ENCODE results near the gene CELF1.

DNA sequence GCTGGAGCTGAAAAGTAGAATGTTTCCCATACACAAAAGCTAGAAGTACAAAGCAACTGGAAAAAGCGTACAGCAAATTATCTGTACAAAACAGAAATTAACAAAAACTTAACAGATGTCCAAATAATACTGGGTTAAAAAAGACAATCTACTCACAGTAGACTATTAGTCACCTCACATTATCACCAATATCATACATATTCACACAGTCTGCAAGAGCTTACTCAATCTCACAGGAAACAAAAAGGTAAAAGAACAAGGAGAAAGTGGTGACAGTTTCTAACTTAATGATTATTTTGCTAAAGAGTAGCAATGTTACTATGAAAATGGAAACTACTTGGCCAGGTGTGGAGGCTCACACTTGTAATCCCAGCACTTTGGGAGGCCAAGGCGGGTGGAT is 11.9 kb downstream of the CELF1 start:
- TF ChIP-seq, protein P1, sequence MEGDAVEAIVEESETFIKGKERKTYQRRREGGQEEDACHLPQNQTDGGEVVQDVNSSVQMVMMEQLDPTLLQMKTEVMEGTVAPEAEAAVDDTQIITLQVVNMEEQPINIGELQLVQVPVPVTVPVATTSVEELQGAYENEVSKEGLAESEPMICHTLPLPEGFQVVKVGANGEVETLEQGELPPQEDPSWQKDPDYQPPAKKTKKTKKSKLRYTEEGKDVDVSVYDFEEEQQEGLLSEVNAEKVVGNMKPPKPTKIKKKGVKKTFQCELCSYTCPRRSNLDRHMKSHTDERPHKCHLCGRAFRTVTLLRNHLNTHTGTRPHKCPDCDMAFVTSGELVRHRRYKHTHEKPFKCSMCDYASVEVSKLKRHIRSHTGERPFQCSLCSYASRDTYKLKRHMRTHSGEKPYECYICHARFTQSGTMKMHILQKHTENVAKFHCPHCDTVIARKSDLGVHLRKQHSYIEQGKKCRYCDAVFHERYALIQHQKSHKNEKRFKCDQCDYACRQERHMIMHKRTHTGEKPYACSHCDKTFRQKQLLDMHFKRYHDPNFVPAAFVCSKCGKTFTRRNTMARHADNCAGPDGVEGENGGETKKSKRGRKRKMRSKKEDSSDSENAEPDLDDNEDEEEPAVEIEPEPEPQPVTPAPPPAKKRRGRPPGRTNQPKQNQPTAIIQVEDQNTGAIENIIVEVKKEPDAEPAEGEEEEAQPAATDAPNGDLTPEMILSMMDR (IDR thresholded peaks at IDR 0.05): no peak
- TF ChIP-seq POLR2A (IDR thresholded peaks at IDR 0.05): no peak

Data from adrenal gland (tissue), 5 donors.